IMR-90 (cell line): Measurements from ENCODE around the gene EXOC4. TPM values are rescaled to one million over a fixed set of nuclear protein-coding genes. Genes with fewer than 3 reads are reported as not detected.

Source experiments
- ATAC-seq: fragments of 200-7000 bp; cut with Tn5 transposase; 2 replicates; pipeline ENCODE4 v1.9.1; 2020; ENCODE audit warnings: low read depth, mild to moderate bottlenecking, moderate library complexity
- BruUV-seq: library from RNA; stranded (reverse); fragments of 400-500 nt; replicated peaks from 2 replicates; lab custom pipeline; 2021; lab: Mats Ljungman, UMichigan
- CTCF ChIA-PET: fragments of 300-600 bp; formaldehyde crosslinking; extraction: SDS; loops from one replicate; lab custom pipeline; 2021; ENCODE audit warnings: antibody characterized with exemption; lab: Yijun Ruan, JAX
- POLR2A ChIA-PET: fragments of 300-600 bp; sonication (Branson Sonifier 250); formaldehyde crosslinking; loops from one replicate; lab custom pipeline; 2022; ENCODE audit warnings: antibody characterized with exemption; ENCODE audit not compliant: unreplicated experiment; lab: Charles Lee
- DNase-seq: peaks from one replicate; pipeline ENCODE4 v3.0.0; 2013
- H2AFZ ChIP-seq: replicated peaks from 2 replicates; pipeline ENCODE3; 2013; ENCODE audit warnings: low read length, mild to moderate bottlenecking; ENCODE audit not compliant: poor library complexity
- H2AK5ac ChIP-seq: 2 replicates; pipeline ENCODE4 v1.6.1; 2013; ENCODE audit warnings: low read depth, low read length, inconsistent platforms
- H2AK9ac ChIP-seq: replicated peaks from 2 replicates; pipeline ENCODE3; 2013; ENCODE audit warnings: mild to moderate bottlenecking, low read depth, low read length, moderate library complexity; ENCODE audit not compliant: poor library complexity
- H2BK120ac ChIP-seq: 2 replicates; pipeline ENCODE4 v1.6.1; 2013; ENCODE audit warnings: low read depth, low read length, inconsistent platforms
- H2BK15ac ChIP-seq: 3 replicates; pipeline ENCODE4 v1.6.1; 2013; ENCODE audit warnings: low read depth, low read length, inconsistent platforms
- H2BK20ac ChIP-seq: 2 replicates; pipeline ENCODE4 v1.6.1; 2013; ENCODE audit warnings: low read depth, mild to moderate bottlenecking, inconsistent platforms, low read length, moderate library complexity
- H2BK5ac ChIP-seq: 2 replicates; pipeline ENCODE4 v1.6.1; 2013; ENCODE audit warnings: mild to moderate bottlenecking, low read depth, low read length, inconsistent platforms; ENCODE audit not compliant: poor library complexity, severe bottlenecking
- H3K14ac ChIP-seq: replicated peaks from 2 replicates; pipeline ENCODE4 v1.6.1; 2013; ENCODE audit warnings: low read depth, low read length, inconsistent platforms
- H3K18ac ChIP-seq: 2 replicates; pipeline ENCODE4 v1.6.1; 2013; ENCODE audit warnings: low read depth, low read length, control low read depth
- H3K23ac ChIP-seq: 2 replicates; pipeline ENCODE4 v1.6.1; 2013; ENCODE audit warnings: low read depth, low read length, inconsistent platforms
- H3K27ac ChIP-seq: 2 replicates; pipeline ENCODE4 v1.5.1; 2013; ENCODE audit warnings: mild to moderate bottlenecking, control low read depth, low read length; ENCODE audit not compliant: insufficient read depth
- H3K27me3 ChIP-seq: 2 replicates; pipeline ENCODE4 v1.6.1; 2013; ENCODE audit warnings: low read length; ENCODE audit not compliant: control insufficient read depth, insufficient read depth
- H3K36me3 ChIP-seq: 2 replicates; pipeline ENCODE4 v1.6.1; 2013; ENCODE audit warnings: low read length, mixed read lengths; ENCODE audit not compliant: control insufficient read depth, insufficient read depth
- H3K4ac ChIP-seq: 2 replicates; pipeline ENCODE4 v1.6.1; 2013; ENCODE audit warnings: low read depth, low read length, inconsistent platforms
- H3K4me1 ChIP-seq: 2 replicates; pipeline ENCODE4 v1.6.1; 2013; ENCODE audit warnings: low read length, mixed read lengths; ENCODE audit not compliant: control insufficient read depth, insufficient read depth
- H3K4me2 ChIP-seq: 2 replicates; pipeline ENCODE4 v1.6.1; 2013; ENCODE audit warnings: low read depth, mild to moderate bottlenecking, control low read depth, low read length, moderate library complexity
- H3K4me3 ChIP-seq: 2 replicates; pipeline ENCODE4 v1.5.1; 2013; ENCODE audit warnings: low read depth, mild to moderate bottlenecking, control low read depth, low read length, moderate library complexity; ENCODE audit not compliant: insufficient read depth
- H3K56ac ChIP-seq: 2 replicates; pipeline ENCODE4 v1.6.1; 2013; ENCODE audit warnings: low read length, inconsistent platforms; ENCODE audit not compliant: insufficient read depth; ENCODE audit errors: extremely low read depth
- H3K79me1 ChIP-seq, 2 experiments: 2 replicates each; pipeline ENCODE4 v1.6.1; 2013; ENCODE audit warnings: low read length in 2 of 2, inconsistent platforms in 1 of 2, low read depth in 1 of 2
- H3K9ac ChIP-seq: 2 replicates; pipeline ENCODE4 v1.6.1; 2013; ENCODE audit warnings: low read depth, low read length, control low read depth
- H3K9me1 ChIP-seq: 2 replicates; pipeline ENCODE4 v1.6.1; 2013; ENCODE audit warnings: low read length, inconsistent platforms; ENCODE audit not compliant: insufficient read depth
- H3K9me3 ChIP-seq: 2 replicates; pipeline ENCODE4 v1.6.1; 2013; ENCODE audit warnings: low read length; ENCODE audit not compliant: control insufficient read depth, insufficient read depth
- H4K20me1 ChIP-seq: 2 replicates; pipeline ENCODE4 v1.6.1; 2013; ENCODE audit warnings: low read length, inconsistent platforms; ENCODE audit not compliant: insufficient read depth
- H4K5ac ChIP-seq: 2 replicates; pipeline ENCODE4 v1.6.1; 2013; ENCODE audit warnings: mild to moderate bottlenecking, low read depth, low read length, control low read depth
- H4K8ac ChIP-seq, 2 experiments: 2 replicates each; pipeline ENCODE4 v1.6.1; 2013; ENCODE audit warnings: low read depth in 2 of 2, low read length in 2 of 2, control low read depth in 1 of 2, inconsistent platforms in 1 of 2
- H4K91ac ChIP-seq: 2 replicates; pipeline ENCODE4 v1.6.1; 2013; ENCODE audit warnings: low read depth, low read length, inconsistent platforms; ENCODE audit not compliant: insufficient read depth
- BHLHE40 ChIP-seq: fragments of 150-350 bp; IDR thresholded peaks from 2 replicates; pipeline ENCODE4 v1.6.1; 2016; ENCODE audit warnings: mild to moderate bottlenecking, low read depth, low read length
- CHD1 ChIP-seq: IDR thresholded peaks from 2 replicates; pipeline ENCODE4 v1.6.1; 2012; ENCODE audit warnings: low read depth, low read length, improper control_type of control experiment
- FOS ChIP-seq: fragments of 150-350 bp; IDR thresholded peaks from 2 replicates; pipeline ENCODE4 v1.6.1; 2016; ENCODE audit warnings: low read depth, low read length
- NFE2L2 ChIP-seq: fragments of 150-350 bp; IDR thresholded peaks from 2 replicates; pipeline ENCODE4 v1.6.1; 2016; ENCODE audit warnings: low read depth, mild to moderate bottlenecking, low read length
- POLR2A ChIP-seq: IDR thresholded peaks from 2 replicates; pipeline ENCODE4 v1.6.1; 2012; ENCODE audit warnings: mild to moderate bottlenecking, low read depth, low read length
- RAD21 ChIP-seq: IDR thresholded peaks from 2 replicates; pipeline ENCODE4 v1.6.1; 2012; ENCODE audit warnings: low read length, improper control_type of control experiment
- dilution Hi-C: fragments of 300-500 bp; cut with HindIII; formaldehyde crosslinking; loops from one replicate; pipeline ENCODE4 v1.14.3; 2018; ENCODE audit warnings: low sequenced_read_pairs; ENCODE audit not compliant: unreplicated experiment
- in situ Hi-C: fragments of 300-500 bp; cut with MboI; formaldehyde crosslinking; loops from 3 replicates; pipeline ENCODE4 v1.14.3; 2019; ENCODE audit warnings: low sequenced_read_pairs, inconsistent platforms, mixed read lengths
- intact Hi-C: fragments of 100-400 bp; cut with micrococcal nuclease; formaldehyde crosslinking; loops from 2 replicates; pipeline ENCODE4 v1.10.0; 2022
- polyA plus RNA-seq, 3 experiments: library from polyadenylated mRNA; depleted of rRNA; stranded (reverse); fragments of >200 nt; gene quantifications; 2 replicates each; pipeline ENCODE4 v1.2.3, GENCODE V29; 2012; ENCODE audit warnings: low replicate concordance in 1 of 3
- total RNA-seq: library from RNA; depleted of rRNA; stranded (reverse); fragments of >200 nt; gene quantifications from 2 replicates; pipeline ENCODE4 v1.2.3, GENCODE V29; 2012
- TF ChIP-seq, protein P1 (sequence below): fragments of 150-350 bp; IDR thresholded peaks from 2 replicates; pipeline ENCODE4 v1.6.1; 2016; ENCODE audit warnings: low read depth, mild to moderate bottlenecking, low read length, moderate library complexity, borderline replicate concordance
- TF ChIP-seq, protein P2 (sequence below): conservative IDR thresholded peaks from 2 replicates; pipeline ENCODE4 v1.5.1; 2012; ENCODE audit warnings: mild to moderate bottlenecking, low read depth, low read length, improper control_type of control experiment

Gene EXOC4
- total and polyA plus RNA-seq, 2 of the 4 experiments (the other 2 are of a cell fraction) = 25.4 to 94.6 TPM

DNA sequence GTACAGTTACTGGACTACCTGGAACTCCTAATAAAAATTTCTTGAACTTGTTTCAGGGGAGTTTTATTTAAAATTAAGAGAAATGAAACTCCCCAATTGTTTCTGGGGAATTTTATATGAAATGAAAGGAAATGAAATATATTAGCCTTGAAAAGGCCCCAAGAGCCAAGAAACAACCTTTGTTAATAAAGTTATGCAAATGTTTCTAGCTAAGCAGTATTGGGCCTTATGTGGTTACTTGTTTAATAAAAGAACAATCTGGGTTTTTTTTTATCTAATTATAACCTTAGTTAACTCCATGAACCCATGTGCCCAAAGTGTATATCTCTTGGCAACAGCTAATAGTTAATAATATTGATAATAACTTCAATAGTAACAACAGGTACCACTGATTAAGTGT is 222.8 kb downstream of the EXOC4 start:
- H4K5ac ChIP-seq = no peak overlapping the region
- H3K4ac ChIP-seq = no peak overlapping the region
- H3K9me3 ChIP-seq = no peaks in the 10 kb centered on the region; the same call in 1 of the 2 replicates
- peaks cover 4% of the 10 kb centered on the region; the same call in 1 of the 2 replicates for H3K36me3 ChIP-seq
- CTCF ChIA-PET = no interaction called here
- dilution Hi-C loops = no loop called here
- H3K4me1 ChIP-seq = no peaks in the 10 kb centered on the region
- no peak overlapping the region for H3K27ac ChIP-seq
- no peak overlapping the region for H2AK9ac ChIP-seq
- no peak overlapping the region for H2BK120ac ChIP-seq
- no peaks in the 10 kb centered on the region for H3K27me3 ChIP-seq
- no TSS peak for BruUV-seq
- H3K14ac ChIP-seq = no peak overlapping the region
- no peak overlapping the region for H3K56ac ChIP-seq
- H3K23ac ChIP-seq = no peak overlapping the region
- POLR2A ChIA-PET = no interaction called here
- no peak overlapping the region for H4K91ac ChIP-seq
- in situ Hi-C loops = no loop called here
- H3K9me1 ChIP-seq = no peaks in the 10 kb centered on the region
- no peak overlapping the region for H2BK5ac ChIP-seq
- H4K8ac ChIP-seq = no peak overlapping the region
- no peak overlapping the region for H2AFZ ChIP-seq
- H3K79me1 ChIP-seq = no peaks in the 10 kb centered on the region; a peak in 1 of 4 replicates
- no peak overlapping the region for H2AK5ac ChIP-seq
- no peak for ATAC-seq
- no peak overlapping the region for H3K4me3 ChIP-seq
- no peak overlapping the region for H3K4me2 ChIP-seq
- no peak overlapping the region for H2BK15ac ChIP-seq
- no peaks in the 10 kb centered on the region for H4K20me1 ChIP-seq
- no peak overlapping the region for H3K9ac ChIP-seq
- no peak for DNase-seq
- H2BK20ac ChIP-seq = no peak overlapping the region
- H3K18ac ChIP-seq = no peak overlapping the region
- intact Hi-C loops = no loop called here
- no peak for TF ChIP-seq RAD21
- TF ChIP-seq CHD1 = no peak
- TF ChIP-seq, protein P1, sequence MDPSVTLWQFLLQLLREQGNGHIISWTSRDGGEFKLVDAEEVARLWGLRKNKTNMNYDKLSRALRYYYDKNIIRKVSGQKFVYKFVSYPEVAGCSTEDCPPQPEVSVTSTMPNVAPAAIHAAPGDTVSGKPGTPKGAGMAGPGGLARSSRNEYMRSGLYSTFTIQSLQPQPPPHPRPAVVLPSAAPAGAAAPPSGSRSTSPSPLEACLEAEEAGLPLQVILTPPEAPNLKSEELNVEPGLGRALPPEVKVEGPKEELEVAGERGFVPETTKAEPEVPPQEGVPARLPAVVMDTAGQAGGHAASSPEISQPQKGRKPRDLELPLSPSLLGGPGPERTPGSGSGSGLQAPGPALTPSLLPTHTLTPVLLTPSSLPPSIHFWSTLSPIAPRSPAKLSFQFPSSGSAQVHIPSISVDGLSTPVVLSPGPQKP = no peak
- TF ChIP-seq NFE2L2 = no peak
- no peak for TF ChIP-seq POLR2A
- TF ChIP-seq, protein P2, sequence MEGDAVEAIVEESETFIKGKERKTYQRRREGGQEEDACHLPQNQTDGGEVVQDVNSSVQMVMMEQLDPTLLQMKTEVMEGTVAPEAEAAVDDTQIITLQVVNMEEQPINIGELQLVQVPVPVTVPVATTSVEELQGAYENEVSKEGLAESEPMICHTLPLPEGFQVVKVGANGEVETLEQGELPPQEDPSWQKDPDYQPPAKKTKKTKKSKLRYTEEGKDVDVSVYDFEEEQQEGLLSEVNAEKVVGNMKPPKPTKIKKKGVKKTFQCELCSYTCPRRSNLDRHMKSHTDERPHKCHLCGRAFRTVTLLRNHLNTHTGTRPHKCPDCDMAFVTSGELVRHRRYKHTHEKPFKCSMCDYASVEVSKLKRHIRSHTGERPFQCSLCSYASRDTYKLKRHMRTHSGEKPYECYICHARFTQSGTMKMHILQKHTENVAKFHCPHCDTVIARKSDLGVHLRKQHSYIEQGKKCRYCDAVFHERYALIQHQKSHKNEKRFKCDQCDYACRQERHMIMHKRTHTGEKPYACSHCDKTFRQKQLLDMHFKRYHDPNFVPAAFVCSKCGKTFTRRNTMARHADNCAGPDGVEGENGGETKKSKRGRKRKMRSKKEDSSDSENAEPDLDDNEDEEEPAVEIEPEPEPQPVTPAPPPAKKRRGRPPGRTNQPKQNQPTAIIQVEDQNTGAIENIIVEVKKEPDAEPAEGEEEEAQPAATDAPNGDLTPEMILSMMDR = no peak
- TF ChIP-seq BHLHE40 = no peak
- no peak for TF ChIP-seq FOS
